HUDEP-2 (cell line): ENCODE data around the gene SLC22A31.

Experiments used
- DNase-seq, 76 experiments: peaks; one replicate each; lab custom pipeline; 2025; ENCODE audit not compliant: unreplicated experiment in 76 of 76; lab: John Stamatoyannopoulos, UW

The SLC22A31 gene

GRCh38 chr16:89154390-89155183, 45.8 kb downstream of the SLC22A31 start:
- DNase-seq = no peak

GRCh38 chr16:89153848-89154271, 46.5 kb downstream of the SLC22A31 start:
- no peak for DNase-seq

GRCh38 chr16:89152831-89153700, 47.3 kb downstream of the SLC22A31 start:
- peak in 1 of 76 experiments; percentile 10 for DNase-seq

DNA sequence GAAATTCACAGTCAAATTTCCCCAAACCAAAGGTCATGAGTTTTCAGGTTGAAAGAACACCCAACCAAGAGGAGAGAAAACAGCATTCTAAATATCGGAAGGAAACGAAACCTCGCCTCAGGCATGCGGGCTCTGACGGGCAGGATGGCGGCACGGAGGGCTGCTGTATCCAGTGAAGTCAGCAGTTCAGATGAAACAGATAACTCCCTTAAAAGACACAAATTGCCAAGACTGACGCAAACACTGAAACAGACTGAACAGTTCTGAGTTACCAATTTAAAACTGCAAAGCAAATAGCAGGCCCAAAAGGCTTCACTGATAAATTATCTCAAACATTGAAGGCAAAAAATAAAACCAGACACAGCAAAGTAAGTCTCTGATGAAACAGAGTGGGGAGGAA, 49.4 kb downstream of the SLC22A31 start:
- DNase-seq = no peak

DNA sequence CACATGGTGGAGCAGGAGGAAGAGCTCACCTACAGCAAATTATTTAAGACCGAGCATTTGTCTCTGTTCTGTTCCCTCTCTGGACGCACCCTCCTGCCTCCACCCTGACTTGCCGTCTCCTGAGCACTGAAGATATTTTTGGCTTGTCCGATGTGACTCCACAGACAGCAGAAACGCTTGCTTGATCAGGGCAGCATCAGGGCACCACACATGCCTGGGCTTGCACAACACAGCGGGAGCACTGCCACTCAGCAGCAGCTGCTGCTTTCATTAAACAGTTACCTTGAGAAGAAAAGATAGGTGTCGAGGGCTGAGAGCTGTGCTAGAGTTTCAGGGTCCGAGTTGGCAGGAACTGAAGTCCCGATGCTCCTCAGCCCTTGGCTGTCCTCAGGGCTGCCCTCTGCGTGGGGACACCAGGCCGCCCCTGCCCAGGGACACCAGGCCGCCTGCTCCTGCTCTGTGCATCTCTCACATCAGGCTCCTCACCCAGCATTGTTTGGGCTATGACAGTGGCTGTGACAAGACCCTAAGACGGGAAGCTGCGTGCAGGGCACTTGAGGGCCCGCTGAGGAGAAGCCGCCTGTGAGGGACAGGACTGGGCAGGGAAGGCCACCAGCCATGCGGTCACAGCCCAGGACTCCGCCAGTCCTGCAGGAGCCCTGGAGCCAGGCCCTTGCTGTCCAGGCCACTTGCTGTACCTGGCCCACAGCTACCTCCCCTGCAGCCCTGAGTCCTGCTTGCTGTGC, 50.1 kb downstream of the SLC22A31 start:
- DNase-seq = no peak

DNA sequence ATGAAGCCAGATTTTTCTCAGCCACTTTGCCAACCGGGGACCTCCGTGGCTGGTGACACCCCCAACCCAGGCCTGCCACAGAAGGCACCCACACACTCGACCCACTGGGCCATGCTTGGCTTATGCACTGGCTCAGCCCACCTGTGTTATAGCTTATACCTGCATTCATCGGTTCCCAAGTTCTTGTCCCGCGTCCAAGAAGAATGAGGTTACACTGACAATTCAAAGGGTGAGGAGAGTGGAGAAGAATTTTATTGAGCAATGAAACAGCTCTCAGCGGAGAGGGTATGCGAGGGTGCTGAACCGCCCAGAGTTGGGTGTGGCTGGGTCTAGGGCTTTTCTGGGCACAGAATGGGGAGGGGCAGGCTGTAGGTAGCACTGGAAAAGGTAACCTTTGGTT, 51.0 kb downstream of the SLC22A31 start:
- DNase-seq = no peak

GRCh38 chr16:89147085-89147817, 53.1 kb downstream of the SLC22A31 start:
- no peak for DNase-seq

DNA sequence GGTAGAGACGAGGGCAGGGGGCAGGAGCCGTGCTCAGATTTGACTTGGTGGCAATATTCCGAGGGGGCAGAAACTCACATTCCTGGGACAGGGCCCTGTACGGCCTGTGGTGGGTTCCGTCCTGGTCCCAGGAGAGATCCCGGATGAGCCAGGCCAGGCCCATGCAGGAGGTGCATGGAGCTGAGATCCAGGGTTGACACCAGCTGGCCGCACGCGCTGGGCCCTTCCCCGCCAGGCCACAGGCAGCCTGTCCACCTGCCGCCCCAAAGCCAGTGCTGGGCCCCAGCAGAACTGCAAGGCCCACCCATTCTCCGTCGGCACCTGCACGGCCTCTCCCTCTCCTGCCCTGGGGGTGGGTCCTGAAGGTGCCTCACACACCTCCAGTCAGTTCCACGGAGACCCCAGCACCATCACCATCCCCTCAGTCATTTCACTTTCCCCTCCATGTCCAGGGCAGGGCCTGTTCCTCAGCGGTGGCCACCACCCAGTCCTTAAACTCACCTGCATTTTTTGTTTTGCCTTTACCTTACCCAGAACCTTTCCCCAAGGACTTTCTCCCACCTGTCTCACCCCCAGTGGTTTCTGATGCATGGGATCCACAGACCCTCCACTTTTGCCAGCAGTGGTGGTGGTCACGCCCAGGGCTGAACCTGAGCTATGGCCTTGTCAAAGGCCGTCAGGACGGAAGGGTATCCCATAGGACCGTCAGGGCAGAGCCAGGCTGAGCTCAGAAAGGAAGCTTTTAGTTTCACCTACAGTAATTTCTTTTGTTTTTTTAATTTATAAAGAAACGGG, 53.9 kb downstream of the SLC22A31 start:
- DNase-seq = no peak
